Gastroesophageal sphincter (tissue), 4 donors: Measurements from ENCODE around the gene GPR141. TPM values are rescaled to one million over a fixed set of nuclear protein-coding genes. Genes with fewer than 3 reads are reported as not detected.
"Not testable (repeated sequence)": the region's sequence is repeated elsewhere in the genome, so short reads cannot be mapped to it uniquely, and the experiment has no call there.

Source experiments
- ATAC-seq: fragments of 150-250 bp; one replicate; pipeline ENCODE4 v1.9.1; 2016; ENCODE audit warnings: mild to moderate bottlenecking, moderate library complexity
- H3K27ac ChIP-seq, 4 donors: fragments of 200-600 bp; sonication (generic) in 3 of 4; 1 replicate in 3 of 4; 2 replicates in 1 of 4; pipeline ENCODE4 v1.5.1; 2016 to 2019
- H3K27me3 ChIP-seq: fragments of 200-600 bp; sonication (generic); one replicate; pipeline ENCODE4 v1.5.1; 2019
- H3K36me3 ChIP-seq, 2 donors: fragments of 200-600 bp; sonication (generic); one replicate each; pipeline ENCODE4 v1.5.1; 2019; ENCODE audit warnings: control low read depth in 1 of 2
- H3K4me1 ChIP-seq, 3 donors: fragments of 200-600 bp; sonication (generic); 1 replicate in 2 of 3; 2 replicates in 1 of 3; pipeline ENCODE4 v1.5.1; 2016 to 2019; ENCODE audit warnings: control low read depth in 2 of 3
- H3K4me3 ChIP-seq, 2 donors: fragments of 200-600 bp; sonication (generic); one replicate each; pipeline ENCODE4 v1.5.1; 2019; ENCODE audit warnings: mild to moderate bottlenecking in 1 of 2, moderate library complexity in 1 of 2
- H3K9me3 ChIP-seq, 3 donors: fragments of 200-600 bp; sonication (generic); one replicate each; pipeline ENCODE4 v1.5.1; 2017 to 2019; ENCODE audit warnings: control low read depth in 2 of 3
- EP300 ChIP-seq: sonication (generic); formaldehyde crosslinking; IDR thresholded peaks from one replicate; pipeline ENCODE4 v1.6.1; 2017; ENCODE audit warnings: antibody characterized with exemption, mild to moderate bottlenecking
- POLR2A ChIP-seq, 2 donors: fragments of 450-650 bp; IDR thresholded peaks; one replicate each; pipeline ENCODE4 v1.6.1; 2017; ENCODE audit warnings: antibody characterized with exemption in 2 of 2, mild to moderate bottlenecking in 2 of 2, moderate library complexity in 1 of 2
- POLR2AphosphoS5 ChIP-seq: sonication (generic); formaldehyde crosslinking; IDR thresholded peaks from one replicate; pipeline ENCODE4 v1.6.1; 2017; ENCODE audit warnings: antibody characterized with exemption
- WGBS, 2 donors: methylation state at CpG; one replicate each; pipeline ENCODE4 v1.1.5; 2018; ENCODE audit warnings: low coverage in 1 of 2; 5-methylcytosine and 5-hydroxymethylcytosine counted together
- total RNA-seq, 4 donors: library from RNA; depleted of rRNA; stranded (reverse); fragments of >200 nt; gene quantifications; one replicate each; pipeline ENCODE4 v1.1.0, GENCODE V29; 2016
- TF ChIP-seq, protein P1 (sequence below), 4 experiments: fragments of 200-600 bp in 2 of 4; fragments of 450-650 bp in 2 of 4; sonication (generic) in 1 of 4; IDR thresholded peaks; one replicate each; pipeline ENCODE4 v1.5.1; 2017 to 2019; ENCODE audit warnings: antibody characterized with exemption in 4 of 4, mild to moderate bottlenecking in 2 of 4, moderate library complexity in 2 of 4

The GPR141 gene
- total RNA-seq, 4 donors from 2014 or later: 1.2 TPM; not detected in 3

DNA sequence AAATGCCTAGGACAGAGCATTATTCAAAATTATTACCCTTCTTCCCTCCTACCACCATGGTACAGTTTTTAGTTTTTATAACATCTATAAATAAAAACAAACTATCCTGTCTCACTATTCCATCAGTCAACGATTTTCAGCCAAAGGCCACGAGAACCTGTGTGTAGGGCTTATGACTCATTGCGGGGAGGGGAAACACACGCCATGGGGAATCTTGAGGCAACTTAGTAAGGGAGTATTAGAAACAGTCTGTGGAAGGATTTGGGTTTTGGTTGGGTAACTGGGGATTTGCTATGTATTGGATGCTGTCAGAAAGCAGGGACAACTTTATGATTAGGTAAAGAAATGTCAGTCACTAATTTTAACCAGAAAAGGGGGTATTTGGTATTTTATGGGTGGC lies 14.7 kb downstream of the GPR141 start:
- TF ChIP-seq POLR2AphosphoS5: no peak
- TF ChIP-seq POLR2A (IDR thresholded peaks at IDR 0.05): no peak
- TF ChIP-seq, protein P1, sequence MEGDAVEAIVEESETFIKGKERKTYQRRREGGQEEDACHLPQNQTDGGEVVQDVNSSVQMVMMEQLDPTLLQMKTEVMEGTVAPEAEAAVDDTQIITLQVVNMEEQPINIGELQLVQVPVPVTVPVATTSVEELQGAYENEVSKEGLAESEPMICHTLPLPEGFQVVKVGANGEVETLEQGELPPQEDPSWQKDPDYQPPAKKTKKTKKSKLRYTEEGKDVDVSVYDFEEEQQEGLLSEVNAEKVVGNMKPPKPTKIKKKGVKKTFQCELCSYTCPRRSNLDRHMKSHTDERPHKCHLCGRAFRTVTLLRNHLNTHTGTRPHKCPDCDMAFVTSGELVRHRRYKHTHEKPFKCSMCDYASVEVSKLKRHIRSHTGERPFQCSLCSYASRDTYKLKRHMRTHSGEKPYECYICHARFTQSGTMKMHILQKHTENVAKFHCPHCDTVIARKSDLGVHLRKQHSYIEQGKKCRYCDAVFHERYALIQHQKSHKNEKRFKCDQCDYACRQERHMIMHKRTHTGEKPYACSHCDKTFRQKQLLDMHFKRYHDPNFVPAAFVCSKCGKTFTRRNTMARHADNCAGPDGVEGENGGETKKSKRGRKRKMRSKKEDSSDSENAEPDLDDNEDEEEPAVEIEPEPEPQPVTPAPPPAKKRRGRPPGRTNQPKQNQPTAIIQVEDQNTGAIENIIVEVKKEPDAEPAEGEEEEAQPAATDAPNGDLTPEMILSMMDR (IDR thresholded peaks at IDR 0.05): no peak
- no peak for TF ChIP-seq EP300
- Histone ChIP-seq H3K27ac (no peak overlapping the region), H3K36me3 (no peaks in the 10 kb centered on the region), H3K27me3 (peaks cover 6% of the 10 kb centered on the region), H3K4me3 (no peak overlapping the region), H3K4me1 (peaks cover 0 to 10% (median 0%) of the 10 kb centered on the region in 3 donors), H3K9me3 (no peaks in the 10 kb centered on the region)
- 60 to 77% methylated on average over 1 to 4 of the region's 4 CpGs for WGBS, 2 donors
- no peak for ATAC-seq

DNA sequence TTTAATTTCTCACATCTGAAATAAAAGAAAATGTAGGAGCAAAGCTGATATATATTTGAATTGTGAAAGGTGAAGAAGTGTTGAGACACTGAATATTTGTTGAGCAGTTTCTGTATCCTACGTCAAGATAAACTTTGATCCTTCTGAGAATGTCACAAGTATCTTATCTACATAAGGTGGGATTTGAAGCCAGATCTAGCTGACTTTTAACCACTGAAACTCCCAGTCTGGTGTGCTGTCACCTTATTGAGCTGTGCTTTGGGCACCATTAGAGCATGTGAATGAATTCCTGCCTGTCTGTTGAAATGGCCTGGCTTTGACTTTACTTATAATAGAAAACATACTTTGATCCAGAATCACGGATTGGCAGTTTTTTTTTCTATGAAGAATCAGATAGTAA lies 15.2 kb downstream of the GPR141 start:
- H3K4me1 ChIP-seq: peaks cover 0 to 10% (median 0%) of the 10 kb centered on the region in 3 donors
- WGBS, 2 donors: 67 to 83% methylated on average over 2 of the region's 2 CpGs
- H3K36me3 ChIP-seq: no peaks in the 10 kb centered on the region
- no peak overlapping the region for H3K4me3 ChIP-seq
- no peak for ATAC-seq
- H3K27me3 ChIP-seq: peaks cover 6% of the 10 kb centered on the region
- no peak overlapping the region for H3K27ac ChIP-seq
- TF ChIP-seq POLR2AphosphoS5: no peak
- TF ChIP-seq, protein P1 (IDR thresholded peaks at IDR 0.05): no peak
- TF ChIP-seq EP300: no peak
- TF ChIP-seq POLR2A (IDR thresholded peaks at IDR 0.05): no peak
- H3K9me3 ChIP-seq: no peaks in the 10 kb centered on the region

DNA sequence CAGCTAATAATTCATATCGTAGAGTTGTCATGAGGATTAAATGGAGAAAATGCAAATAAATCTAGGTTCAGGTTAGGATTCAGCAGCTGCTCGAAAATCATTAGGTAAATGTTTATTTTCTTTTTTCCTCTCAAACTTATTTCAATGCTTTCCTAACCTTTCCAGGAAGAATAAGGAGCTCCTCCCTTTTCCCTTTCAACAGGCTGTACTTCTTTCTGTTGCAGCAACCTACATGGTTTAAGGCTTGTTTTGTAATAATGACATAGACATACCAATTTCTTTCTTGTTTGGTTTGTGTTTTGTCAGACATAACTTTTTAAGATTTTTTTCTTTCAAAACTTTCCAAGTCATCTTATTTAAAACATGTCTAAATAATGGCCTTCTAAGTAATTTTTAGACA lies 18.2 kb downstream of the GPR141 start:
- WGBS, 2 donors: 20 to 64% methylated on average over 1 to 2 of the region's 2 CpGs
- Histone ChIP-seq H3K36me3 (no peaks in the 10 kb centered on the region), H3K27ac (no peak overlapping the region), H3K4me3 (no peak overlapping the region), H3K9me3 (no peaks in the 10 kb centered on the region), H3K4me1 (peaks cover 0 to 10% (median 0%) of the 10 kb centered on the region in 3 donors), H3K27me3 (no peaks in the 10 kb centered on the region)
- no peak for ATAC-seq
- TF ChIP-seq POLR2AphosphoS5: no peak
- no peak for TF ChIP-seq EP300
- TF ChIP-seq POLR2A (IDR thresholded peaks at IDR 0.05): no peak
- TF ChIP-seq, protein P1 (IDR thresholded peaks at IDR 0.05): no peak

DNA sequence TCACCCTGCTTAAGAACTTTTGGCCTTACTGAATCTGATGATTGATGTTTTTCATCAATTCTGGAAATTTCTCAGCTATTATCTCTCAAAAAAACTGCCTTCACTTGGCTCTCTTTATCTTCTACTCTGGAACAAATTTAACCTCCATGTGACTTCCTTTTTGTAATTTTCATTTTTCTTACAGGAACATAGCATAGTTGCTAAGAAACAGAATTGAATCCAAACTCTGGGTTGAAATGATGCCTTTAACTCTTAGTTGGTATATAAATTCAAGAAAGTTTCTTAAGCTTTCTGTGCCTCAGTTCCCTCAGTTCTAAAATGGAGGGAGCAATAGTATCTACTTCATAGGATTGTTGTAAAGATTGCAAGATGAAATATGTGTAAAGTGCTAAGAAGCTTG lies 19.8 kb downstream of the GPR141 start:
- Histone ChIP-seq H3K27ac (no peak overlapping the region), H3K4me1 (peaks cover 0 to 18% (median 0%) of the 10 kb centered on the region in 3 donors), H3K4me3 (no peak overlapping the region), H3K27me3 (no peaks in the 10 kb centered on the region), H3K36me3 (no peaks in the 10 kb centered on the region), H3K9me3 (no peaks in the 10 kb centered on the region)
- no peak for ATAC-seq
- TF ChIP-seq POLR2AphosphoS5 (no peak), EP300 (no peak), POLR2A (IDR thresholded peaks at IDR 0.05) (no peak)
- TF ChIP-seq, protein P1 (IDR thresholded peaks at IDR 0.05): no peak

DNA sequence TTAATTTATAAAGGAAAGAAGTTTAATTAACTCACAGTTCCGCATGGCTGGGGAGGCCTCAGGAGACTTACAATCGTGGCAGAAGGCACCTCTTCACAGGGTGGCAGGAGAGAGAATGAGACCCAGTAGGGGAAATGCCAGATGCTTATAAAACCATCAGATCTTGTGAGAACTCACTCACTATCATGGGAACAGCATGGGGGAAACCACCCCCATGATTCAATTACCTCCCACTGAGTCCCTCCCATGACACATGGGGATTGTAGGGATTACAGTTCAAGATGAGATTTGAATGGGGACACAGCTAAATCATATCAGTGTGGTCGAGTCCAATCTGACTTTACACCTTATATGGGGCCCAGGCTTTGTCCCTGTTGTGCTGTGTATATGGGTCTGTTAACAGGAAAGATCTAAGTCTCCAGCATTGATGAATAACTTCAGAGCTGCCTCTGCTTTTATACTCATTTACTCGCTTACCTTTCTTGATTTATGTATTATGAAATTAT lies 20.8 kb downstream of the GPR141 start:
- H3K4me3 ChIP-seq, H3K9me3 ChIP-seq, H3K27me3 ChIP-seq, ATAC-seq, H3K36me3 ChIP-seq, H3K27ac ChIP-seq: not testable (repeated sequence)
- WGBS, 2 donors: 89 to 95% methylated on average over 4 of the region's 4 CpGs
- peaks cover 0 to 20% (median 0%) of the 10 kb centered on the region in 3 donors for H3K4me1 ChIP-seq
